Right lobe of liver (tissue), 4 donors: ENCODE results near the gene CYGB.

Experiments used
- CTCF ChIP-seq, 4 donors: fragments of 200-600 bp in 3 of 4; fragments of 450-650 bp in 1 of 4; IDR thresholded peaks; one replicate each; pipeline versions ENCODE4 v1.5.1 to v1.8.0; 2016 to 2022; ENCODE audit warnings: antibody characterized with exemption in 4 of 4, mild to moderate bottlenecking in 2 of 4
- POLR2A ChIP-seq: fragments of 450-650 bp; IDR thresholded peaks from one replicate; pipeline ENCODE4 v1.6.1; 2017; ENCODE audit warnings: antibody characterized with exemption, mild to moderate bottlenecking
- donor health status: DM: no; HTN: no; CAD: no.
- donor health status: DM: no; HTN: no; CAD: no.
- donor health status: DM: no; HTN: yes; CAD: no.

DNA sequence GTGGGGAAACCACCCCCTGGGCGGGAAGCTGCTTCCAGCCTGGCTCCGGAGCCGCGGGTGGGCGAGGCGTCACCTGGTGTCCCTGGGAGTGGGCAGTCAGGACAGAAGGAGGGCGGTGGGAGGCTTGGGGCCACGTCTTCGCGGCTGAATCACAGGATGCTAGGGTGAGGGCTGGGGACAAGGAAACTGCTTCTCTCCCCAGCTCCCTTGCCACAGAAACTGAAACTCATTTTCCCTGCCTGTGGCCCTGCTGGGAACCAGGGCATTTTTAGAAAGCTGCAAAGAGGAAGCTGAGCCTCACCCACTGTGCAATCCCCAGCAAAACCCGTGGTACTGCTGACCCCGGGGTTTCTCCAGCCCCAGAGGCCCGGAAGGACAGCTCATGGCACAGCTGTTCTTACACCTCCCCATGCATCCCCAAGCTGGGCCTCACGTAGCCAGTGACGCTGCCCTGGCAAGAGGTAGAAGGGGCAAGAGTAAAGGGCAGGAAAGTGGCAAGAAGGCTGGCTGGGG lies 44.5 kb downstream of the CYGB start:
- peak; percentile 44 for TF ChIP-seq POLR2A
- no peak for TF ChIP-seq CTCF (IDR thresholded peaks at IDR 0.05)
